Measurements from ENCODE around the gene PLCB1. TPM values are rescaled to one million over a fixed set of nuclear protein-coding genes. Genes with fewer than 3 reads are reported as not detected.

PLCB1 gene
- total and polyA plus RNA-seq, 8 donors: 8.8 to 27.7 (median 19.2) TPM

GRCh38 chr20:8709627-8710026 is 577.6 kb downstream of the PLCB1 start:
- intact Hi-C loops (cut with DNase I): no loop called here
- DNase-seq (no peak), ATAC-seq (no peak)
- Histone ChIP-seq H3K4me1 (no peaks in the 10 kb centered on the region), H3K36me3 (no peaks in the 10 kb centered on the region), H3K27ac (no peak overlapping the region), H3K27me3 (no peaks in the 10 kb centered on the region), H3K9me3 (no peaks in the 10 kb centered on the region), H3K4me3 (no peak overlapping the region)
- no peak for TF ChIP-seq CTCF (IDR thresholded peaks at IDR 0.05)

- H3K4me1 ChIP-seq: no peaks in the 10 kb centered on the region
- H3K4me3 ChIP-seq: no peak overlapping the region
- intact Hi-C loops (cut with DNase I): no loop called here
- DNase-seq (no peak), ATAC-seq (no peak)
- H3K27me3 ChIP-seq: no peaks in the 10 kb centered on the region
- H3K9me3 ChIP-seq: no peaks in the 10 kb centered on the region
- no peaks in the 10 kb centered on the region for H3K36me3 ChIP-seq
- H3K27ac ChIP-seq: no peak overlapping the region
- TF ChIP-seq CTCF (IDR thresholded peaks at IDR 0.05): no peak
Observed at GRCh38 chr20:8711501-8711900, 579.4 kb downstream of the PLCB1 start.

- Histone ChIP-seq H3K36me3 (no peaks in the 10 kb centered on the region), H3K4me1 (no peaks in the 10 kb centered on the region), H3K4me3 (no peak overlapping the region), H3K27ac (no peak overlapping the region), H3K27me3 (no peaks in the 10 kb centered on the region), H3K9me3 (no peaks in the 10 kb centered on the region)
- DNase-seq (no peak), ATAC-seq (no peak)
- intact Hi-C loops (cut with DNase I): no loop called here
- TF ChIP-seq CTCF (IDR thresholded peaks at IDR 0.05): no peak
Observed at GRCh38 chr20:8714206-8714605, 582.1 kb downstream of the PLCB1 start.

GRCh38 chr20:8718279-8718678 is 586.2 kb downstream of the PLCB1 start:
- H3K4me1 ChIP-seq: peaks cover 0 to 4% of the 10 kb centered on the region in 2 donors
- intact Hi-C loops (cut with DNase I): no loop called here
- H3K9me3 ChIP-seq: no peaks in the 10 kb centered on the region
- ATAC-seq: no peak
- H3K27ac ChIP-seq: no peak overlapping the region
- DNase-seq: no peak
- H3K4me3 ChIP-seq: no peak overlapping the region
- no peaks in the 10 kb centered on the region for H3K27me3 ChIP-seq
- TF ChIP-seq CTCF (IDR thresholded peaks at IDR 0.05): no peak
- H3K36me3 ChIP-seq: no peaks in the 10 kb centered on the region

GRCh38 chr20:8720089-8720488 is 588.0 kb downstream of the PLCB1 start:
- no peak overlapping the region for H3K4me3 ChIP-seq
- no peaks in the 10 kb centered on the region for H3K36me3 ChIP-seq
- no peak overlapping the region for H3K27ac ChIP-seq
- no peaks in the 10 kb centered on the region for H3K27me3 ChIP-seq
- ATAC-seq (no peak), DNase-seq (no peak)
- no peaks in the 10 kb centered on the region for H3K9me3 ChIP-seq
- TF ChIP-seq CTCF (IDR thresholded peaks at IDR 0.05): no peak
- intact Hi-C loops (cut with DNase I): loop anchor here in 1 of 2 donors (5.0 to 10.0 kb wide), 2 partner anchors 595 to 678 kb away; no protein-coding TSS in a partner anchor
- H3K4me1 ChIP-seq: peaks cover 0 to 4% of the 10 kb centered on the region in 2 donors
